WTC11 (cell line): ENCODE data around the gene MYL7. TPM values are rescaled to one million over a fixed set of nuclear protein-coding genes. Genes with fewer than 3 reads are reported as not detected.

Experiments
- ATAC-seq: fragments of 200-7000 bp; cut with Tn5 transposase; 2 replicates; pipeline ENCODE4 v1.10.0; 2021; ENCODE audit warnings: mild to moderate bottlenecking, moderate library complexity
- CTCF ChIA-PET: fragments of 300-600 bp; sonication (Branson Sonifier 250); formaldehyde crosslinking; loops from one replicate; lab custom pipeline; 2021; ENCODE audit warnings: antibody characterized with exemption; lab: Charles Lee
- POLR2A ChIA-PET: fragments of 350-600 bp; sonication (Branson Sonifier 250); formaldehyde crosslinking; loops from one replicate; lab custom pipeline; 2021; ENCODE audit warnings: antibody characterized with exemption; lab: Charles Lee
- DNase-seq: peaks from one replicate; pipeline ENCODE4 v3.0.0; 2021; ENCODE audit warnings: low spot score
- H3K27ac Mint-ChIP-seq: 2 replicates; pipeline ENCODE4 v1.8.0; 2021; ENCODE audit warnings: mixed read lengths
- H3K27me3 Mint-ChIP-seq: 2 replicates; pipeline ENCODE4 v1.8.0; 2021; ENCODE audit warnings: low read depth, mild to moderate bottlenecking, moderate library complexity, mixed read lengths
- H3K36me3 Mint-ChIP-seq: 2 replicates; pipeline ENCODE4 v1.8.0; 2021; ENCODE audit warnings: mixed read lengths
- H3K4me1 Mint-ChIP-seq: 2 replicates; pipeline ENCODE4 v1.8.0; 2022; ENCODE audit warnings: mixed read lengths
- H3K4me3 Mint-ChIP-seq: 2 replicates; pipeline ENCODE4 v1.8.0; 2021; ENCODE audit warnings: mild to moderate bottlenecking, moderate library complexity, mixed read lengths
- H3K9me3 Mint-ChIP-seq: 2 replicates; pipeline ENCODE4 v1.8.0; 2021; ENCODE audit warnings: mixed read lengths
- AFF4 ChIP-seq: sonication (generic); formaldehyde crosslinking; IDR thresholded peaks from 2 replicates; pipeline ENCODE4 v1.8.1; 2023; ENCODE audit warnings: mild to moderate bottlenecking, missing genetic modification reagents, borderline replicate concordance
- ATF1 ChIP-seq: sonication (generic); formaldehyde crosslinking; IDR thresholded peaks from 2 replicates; pipeline ENCODE4 v1.8.1; 2023; ENCODE audit warnings: mild to moderate bottlenecking, moderate library complexity, missing genetic modification reagents
- ATF3 ChIP-seq: sonication (generic); formaldehyde crosslinking; conservative IDR thresholded peaks from 2 replicates; pipeline ENCODE4 v1.8.1; 2022; ENCODE audit warnings: mild to moderate bottlenecking, missing genetic modification reagents
- CREB1 ChIP-seq: sonication (generic); formaldehyde crosslinking; IDR thresholded peaks from 2 replicates; pipeline ENCODE4 v1.8.0; 2023; ENCODE audit warnings: mild to moderate bottlenecking, missing genetic modification reagents
- CREM ChIP-seq: sonication (generic); formaldehyde crosslinking; IDR thresholded peaks from 2 replicates; pipeline ENCODE4 v1.8.1; 2022; ENCODE audit warnings: mild to moderate bottlenecking, missing genetic modification reagents, moderate library complexity
- EMX1 ChIP-seq: fragments of 250-450 bp; sonication (Bioruptor Pico); IDR thresholded peaks from 2 replicates; pipeline ENCODE4 v1.8.0; 2021; ENCODE audit warnings: mild to moderate bottlenecking
- ERG ChIP-seq: fragments of 250-450 bp; sonication (Bioruptor Pico); IDR thresholded peaks from 2 replicates; pipeline ENCODE4 v1.8.0; 2021; ENCODE audit warnings: mild to moderate bottlenecking
- FOXJ3 ChIP-seq: sonication (generic); formaldehyde crosslinking; IDR thresholded peaks from 2 replicates; pipeline ENCODE4 v1.9.0; 2021; ENCODE audit warnings: missing genetic modification reagents, mild to moderate bottlenecking, borderline replicate concordance
- FOXK1 ChIP-seq: sonication (generic); formaldehyde crosslinking; IDR thresholded peaks from 2 replicates; pipeline ENCODE4 v1.8.0; 2022; ENCODE audit warnings: mild to moderate bottlenecking, moderate library complexity, missing genetic modification reagents
- GTF2I ChIP-seq: fragments of 250-450 bp; sonication (Bioruptor Pico); conservative IDR thresholded peaks from 2 replicates; pipeline ENCODE4 v1.4.0; 2021; ENCODE audit warnings: mild to moderate bottlenecking
- HMGXB4 ChIP-seq: sonication (generic); formaldehyde crosslinking; IDR thresholded peaks from 2 replicates; pipeline ENCODE4 v1.8.1; 2023; ENCODE audit warnings: mild to moderate bottlenecking, moderate library complexity, missing genetic modification reagents
- IRF1 ChIP-seq: sonication (generic); formaldehyde crosslinking; IDR thresholded peaks from 2 replicates; pipeline ENCODE4 v1.8.0; 2023; ENCODE audit warnings: missing genetic modification reagents
- JUN ChIP-seq: sonication (generic); formaldehyde crosslinking; IDR thresholded peaks from 2 replicates; pipeline ENCODE4 v1.8.0; 2023; ENCODE audit warnings: mild to moderate bottlenecking, missing genetic modification reagents
- MXD4 ChIP-seq: fragments of 250-450 bp; sonication (Bioruptor Pico); IDR thresholded peaks from 2 replicates; pipeline ENCODE4 v1.8.0; 2021; ENCODE audit warnings: mild to moderate bottlenecking, moderate library complexity, borderline replicate concordance
- NFE2L1 ChIP-seq: sonication (generic); formaldehyde crosslinking; IDR thresholded peaks from 2 replicates; pipeline ENCODE4 v1.8.1; 2023; ENCODE audit warnings: missing genetic modification reagents
- NR3C1 ChIP-seq: sonication (generic); formaldehyde crosslinking; conservative IDR thresholded peaks from 2 replicates; pipeline ENCODE4 v1.8.1; 2023; ENCODE audit warnings: low read depth, mild to moderate bottlenecking, missing genetic modification reagents
- RELA ChIP-seq: sonication (generic); formaldehyde crosslinking; IDR thresholded peaks from 2 replicates; pipeline ENCODE4 v1.8.1; 2022; ENCODE audit warnings: missing genetic modification reagents, mild to moderate bottlenecking, borderline replicate concordance
- SMAD4 ChIP-seq: sonication (generic); formaldehyde crosslinking; IDR thresholded peaks from 2 replicates; pipeline ENCODE4 v1.8.0; 2022; ENCODE audit warnings: mild to moderate bottlenecking, missing genetic modification reagents
- SP1 ChIP-seq: sonication (generic); formaldehyde crosslinking; conservative IDR thresholded peaks from 2 replicates; pipeline ENCODE4 v1.8.1; 2022; ENCODE audit warnings: missing genetic modification reagents
- USF1 ChIP-seq: sonication (generic); formaldehyde crosslinking; IDR thresholded peaks from 2 replicates; pipeline ENCODE4 v1.8.0; 2022; ENCODE audit warnings: mild to moderate bottlenecking, missing genetic modification reagents
- ZBTB21 ChIP-seq: sonication (generic); formaldehyde crosslinking; IDR thresholded peaks from 2 replicates; pipeline ENCODE4 v1.8.1; 2023; ENCODE audit warnings: mild to moderate bottlenecking, missing genetic modification reagents, borderline replicate concordance
- ZMAT4 ChIP-seq: fragments of 250-450 bp; sonication (Bioruptor Pico); IDR thresholded peaks from 2 replicates; pipeline ENCODE4 v1.9.0; 2021; ENCODE audit warnings: mild to moderate bottlenecking
- ZNF121 ChIP-seq: sonication (generic); formaldehyde crosslinking; IDR thresholded peaks from 2 replicates; pipeline ENCODE4 v1.8.0; 2023; ENCODE audit warnings: missing genetic modification reagents
- ZNF396 ChIP-seq: fragments of 250-450 bp; sonication (Bioruptor Pico); IDR thresholded peaks from 2 replicates; pipeline ENCODE4 v1.8.0; 2021; ENCODE audit warnings: mild to moderate bottlenecking, moderate library complexity, borderline replicate concordance
- ZNF416 ChIP-seq: fragments of 250-450 bp; sonication (Bioruptor Pico); IDR thresholded peaks from 2 replicates; pipeline ENCODE4 v1.9.0; 2021; ENCODE audit warnings: mild to moderate bottlenecking, inconsistent platforms
- total RNA-seq: library from RNA; stranded (reverse); gene quantifications from 3 replicates; pipeline ENCODE4 v1.2.3, GENCODE V29; 2021

Gene MYL7
- total RNA-seq, 1 experiment from 2014 or later = 0.90 TPM

GRCh38 chr7:44102846-44103565, 38.1 kb downstream of the MYL7 start:
- DNase-seq (no peak), ATAC-seq (no peak)
- no peak overlapping the region for H3K27ac Mint-ChIP-seq
- H3K9me3 Mint-ChIP-seq = no peaks in the 10 kb centered on the region
- no peak for TF ChIP-seq NFE2L1 (CRISPR knock-in tag)
- TF ChIP-seq SMAD4 = no peak
- TF ChIP-seq JUN (CRISPR knock-in tag) = no peak
- no peak for TF ChIP-seq CREB1
- TF ChIP-seq EMX1 (CRISPR knock-in tag) = no peak
- TF ChIP-seq SP1 (CRISPR knock-in tag) = no peak
- no peak for TF ChIP-seq ZNF416 (CRISPR knock-in tag)
- TF ChIP-seq USF1 (CRISPR knock-in tag) = no peak
- no peak for TF ChIP-seq IRF1 (CRISPR knock-in tag)
- TF ChIP-seq AFF4 (CRISPR knock-in tag) = no peak
- no peak for TF ChIP-seq ERG (CRISPR knock-in tag)
- TF ChIP-seq ZNF121 (CRISPR knock-in tag) = no peak
- no peak for TF ChIP-seq RELA (CRISPR knock-in tag)
- no peak for TF ChIP-seq MXD4 (CRISPR knock-in tag)
- TF ChIP-seq ATF1 = no peak
- 0 out of 2 replicates have a peak, but pooled peaks cover 2% of the 10 kb centered on the region for H3K36me3 Mint-ChIP-seq
- H3K4me1 Mint-ChIP-seq = peaks cover 15% of the 10 kb centered on the region
- POLR2A ChIA-PET = no interaction called here
- peak overlapping the region; percentile 69 for H3K4me3 Mint-ChIP-seq
- CTCF ChIA-PET = no interaction called here
- H3K27me3 Mint-ChIP-seq = peaks cover 27% of the 10 kb centered on the region

GRCh38 chr7:44101966-44102845, 38.9 kb downstream of the MYL7 start:
- Mint-ChIP-seq H3K9me3 (no peaks in the 10 kb centered on the region), H3K27me3 (peaks cover 27% of the 10 kb centered on the region), H3K36me3 (0 out of 2 replicates have a peak, but pooled peaks cover 2% of the 10 kb centered on the region), H3K4me1 (peaks cover 15% of the 10 kb centered on the region), H3K4me3 (peak overlapping the region; percentile 16), H3K27ac (peak overlapping the region; percentile 34; the same call in 1 of the 2 replicates)
- DNase-seq = no peak
- CTCF ChIA-PET = interaction anchor here (0.6 to 1.0 kb wide), 4 partner anchors 36 to 140 kb away, joined by 3 to 4 read pairs (median 3); no protein-coding TSS in a partner anchor
- ATAC-seq = no peak
- POLR2A ChIA-PET = interaction anchor here (0.6 kb wide), 1 partner anchor 16 kb away, joined by 3 read pairs; no protein-coding TSS in a partner anchor
- TF ChIP-seq FOXK1 (CRISPR knock-in tag) (no peak), HMGXB4 (CRISPR knock-in tag) (no peak), FOXJ3 (no peak), NR3C1 (CRISPR knock-in tag) (no peak), ZMAT4 (CRISPR knock-in tag) (no peak), ZBTB21 (CRISPR knock-in tag) (no peak), ATF3 (CRISPR knock-in tag) (no peak), GTF2I (CRISPR knock-in tag) (no peak), ZNF396 (CRISPR knock-in tag) (no peak), CREM (CRISPR knock-in tag) (no peak)
